GM19324 (cell line): ENCODE measurements around the gene ROMO1.
A peak's percentile ranks its signal among the peaks of the same experiment; 100 is the strongest.
"Not testable (repeated sequence)": the region's sequence is repeated elsewhere in the genome, so short reads cannot be mapped to it uniquely, and the experiment has no call there.

Experiments
- ATAC-seq: cut with Tn5 transposase; IDR thresholded peaks from one replicate; pipeline ENCODE4 v1.9.1; 2021; ENCODE audit warnings: mild to moderate bottlenecking, moderate library complexity; ENCODE audit not compliant: unreplicated experiment, low FRiP score

ROMO1 gene

GRCh38 chr20:35680452-35681183, 18.6 kb upstream of the ROMO1 start:
- ATAC-seq, result no peak

GRCh38 chr20:35681960-35682359, 17.2 kb upstream of the ROMO1 start:
- no peak for ATAC-seq

- not testable (repeated sequence) for ATAC-seq
Measured at GRCh38 chr20:35685368-35685767, 13.8 kb upstream of the ROMO1 start.

- not testable (repeated sequence) for ATAC-seq
Measured at GRCh38 chr20:35686872-35687271, 12.3 kb upstream of the ROMO1 start.

GRCh38 chr20:35690265-35690664, 8.9 kb upstream of the ROMO1 start:
- no peak for ATAC-seq

GRCh38 chr20:35695245-35695749, 3.9 kb upstream of the ROMO1 start:
- no peak for ATAC-seq

GRCh38 chr20:35695978-35696377, 3.2 kb upstream of the ROMO1 start:
- no peak for ATAC-seq

GRCh38 chr20:35697696-35698297, 1.4 kb upstream of the ROMO1 start:
- no peak for ATAC-seq

GRCh38 chr20:35698298-35699126, 693 bp upstream of the ROMO1 start:
- peak; percentile 24 for ATAC-seq

GRCh38 chr20:35699957-35700624, 886 bp downstream of the ROMO1 start:
- ATAC-seq, result no peak

GRCh38 chr20:35700625-35701148, 1.5 kb downstream of the ROMO1 start:
- no peak for ATAC-seq

- no peak for ATAC-seq
Measured at GRCh38 chr20:35702051-35702823, 3.0 kb downstream of the ROMO1 start.

- ATAC-seq, result no peak
Measured at GRCh38 chr20:35702824-35703695, 3.9 kb downstream of the ROMO1 start.

GRCh38 chr20:35704514-35705261, 5.5 kb downstream of the ROMO1 start:
- ATAC-seq, result no peak

- not testable (repeated sequence) for ATAC-seq
Measured at GRCh38 chr20:35705894-35706293, 6.7 kb downstream of the ROMO1 start.

- not testable (repeated sequence) for ATAC-seq
Measured at GRCh38 chr20:35706591-35707529, 7.7 kb downstream of the ROMO1 start.

- ATAC-seq, result no peak
Measured at GRCh38 chr20:35708502-35708901, 9.3 kb downstream of the ROMO1 start.
